IPS-11a (cell line): ENCODE results near the gene RAPGEF5.

Source experiments
- H3K4me3 ChIP-seq: one replicate; pipeline ENCODE4 v1.5.1; 2013; ENCODE audit warnings: low read depth, low read length, control low read depth

Gene RAPGEF5

GRCh38 chr7:22269963-22270362 is 87.0 kb downstream of the RAPGEF5 start:
- no peak overlapping the region for H3K4me3 ChIP-seq

- no peak overlapping the region for H3K4me3 ChIP-seq
Observed at GRCh38 chr7:22268884-22269421, 88.0 kb downstream of the RAPGEF5 start.

GRCh38 chr7:22267930-22268615 is 88.9 kb downstream of the RAPGEF5 start:
- no peak overlapping the region for H3K4me3 ChIP-seq

GRCh38 chr7:22262538-22262937 is 94.4 kb downstream of the RAPGEF5 start:
- H3K4me3 ChIP-seq: no peak overlapping the region

GRCh38 chr7:22256541-22257096 is 100.3 kb downstream of the RAPGEF5 start:
- no peak overlapping the region for H3K4me3 ChIP-seq

GRCh38 chr7:22255834-22256233 is 101.1 kb downstream of the RAPGEF5 start:
- H3K4me3 ChIP-seq: no peak overlapping the region

- no peak overlapping the region for H3K4me3 ChIP-seq
Observed at GRCh38 chr7:22255342-22255741, 101.6 kb downstream of the RAPGEF5 start.

- H3K4me3 ChIP-seq: no peak overlapping the region
Observed at GRCh38 chr7:22252936-22253536, 103.9 kb downstream of the RAPGEF5 start.

GRCh38 chr7:22252016-22252415 is 104.9 kb downstream of the RAPGEF5 start:
- no peak overlapping the region for H3K4me3 ChIP-seq

GRCh38 chr7:22251281-22251680 is 105.7 kb downstream of the RAPGEF5 start:
- H3K4me3 ChIP-seq: no peak overlapping the region

GRCh38 chr7:22250390-22250789 is 106.6 kb downstream of the RAPGEF5 start:
- H3K4me3 ChIP-seq: no peak overlapping the region

GRCh38 chr7:22248111-22248809 is 108.7 kb downstream of the RAPGEF5 start:
- no peak overlapping the region for H3K4me3 ChIP-seq

- no peak overlapping the region for H3K4me3 ChIP-seq
Observed at GRCh38 chr7:22241805-22242390, 115.1 kb downstream of the RAPGEF5 start.

- H3K4me3 ChIP-seq: no peak overlapping the region
Observed at GRCh38 chr7:22240904-22241571, 115.9 kb downstream of the RAPGEF5 start.

- no peak overlapping the region for H3K4me3 ChIP-seq
Observed at GRCh38 chr7:22238354-22239311, 118.3 kb downstream of the RAPGEF5 start.

GRCh38 chr7:22235134-22235533 is 121.8 kb downstream of the RAPGEF5 start:
- H3K4me3 ChIP-seq: no peak overlapping the region

GRCh38 chr7:22234227-22234626 is 122.7 kb downstream of the RAPGEF5 start:
- no peak overlapping the region for H3K4me3 ChIP-seq

- no peak overlapping the region for H3K4me3 ChIP-seq
Observed at GRCh38 chr7:22231806-22232205, 125.1 kb downstream of the RAPGEF5 start.

- H3K4me3 ChIP-seq: no peak overlapping the region
Observed at GRCh38 chr7:22231141-22231540, 125.8 kb downstream of the RAPGEF5 start.

GRCh38 chr7:22230238-22230637 is 126.7 kb downstream of the RAPGEF5 start:
- H3K4me3 ChIP-seq: no peak overlapping the region
